ENCODE data around the gene ASB13. TPM values are rescaled to one million over a fixed set of nuclear protein-coding genes. Genes with fewer than 3 reads are reported as not detected.

ASB13 gene
- total RNA-seq, 1 experiment from 2014 or later, result 18.4 TPM

- DNase-seq (ENCODE audit: low read depth, low spot score), result no peak
- intact Hi-C loops (cut with micrococcal nuclease; ENCODE audit: unreplicated experiment) (no loop called here), in situ Hi-C loops (cut with HindIII; ENCODE audit: low pct_unique_long_range_greater_than_20kb, low sequenced_read_pairs) (no loop called here)
- ATAC-seq, result no peak
- no peaks in the 10 kb centered on the region; the same call in 1 of the 2 replicates for H3K36me3 ChIP-seq (ENCODE audit: control insufficient read depth, insufficient read depth, low read length)
- H3K27me3 ChIP-seq (ENCODE audit: control insufficient read depth, insufficient read depth, low read length), result no peaks in the 10 kb centered on the region
- ChIA-PET POLR2A (no interaction called here), CTCF (no interaction called here)
- no peak overlapping the region for H3K4me3 ChIP-seq (ENCODE audit: low read depth in 2 of 2, low read length in 2 of 2)
- no peak overlapping the region for H3K27ac ChIP-seq (ENCODE audit: low read length)
- BruUV-seq (replicated peaks), result no TSS peak
- H3K9me3 ChIP-seq (ENCODE audit: control insufficient read depth, insufficient read depth, low read depth, low read length), result no peaks in the 10 kb centered on the region
- TF ChIP-seq TCF7L2 (IDR thresholded peaks at IDR 0.05; ENCODE audit: low read depth, low read length) (no peak), POLR2AphosphoS5 (IDR thresholded peaks at IDR 0.05; ENCODE audit: low read depth, low read length) (no peak), REST (IDR thresholded peaks at IDR 0.05; ENCODE audit: insufficient read depth in 1 of 2, low read depth in 2 of 2, low read length in 1 of 2) (no peak), SIN3A (IDR thresholded peaks at IDR 0.05; ENCODE audit: borderline replicate concordance, insufficient read depth, low read depth, low read length) (no peak), CTCF (IDR thresholded peaks at IDR 0.05) (no peak)
- H3K4me1 ChIP-seq (ENCODE audit: control insufficient read depth, insufficient read depth, low read length), result peaks cover 4% of the 10 kb centered on the region; the same call in 1 of the 2 replicates
Measured at GRCh38 chr10:5668429-5668828, 2.0 kb upstream of the ASB13 start.

- BruUV-seq (replicated peaks), result no TSS peak
- ChIA-PET POLR2A (no interaction called here), CTCF (no interaction called here)
- H3K27me3 ChIP-seq (ENCODE audit: control insufficient read depth, insufficient read depth, low read length), result no peaks in the 10 kb centered on the region
- H3K4me1 ChIP-seq (ENCODE audit: control insufficient read depth, insufficient read depth, low read length), result peaks cover 4% of the 10 kb centered on the region; the same call in 1 of the 2 replicates
- no peak for ATAC-seq
- in situ Hi-C loops (cut with HindIII; ENCODE audit: low pct_unique_long_range_greater_than_20kb, low sequenced_read_pairs), result no loop called here
- H3K36me3 ChIP-seq (ENCODE audit: control insufficient read depth, insufficient read depth, low read length), result no peaks in the 10 kb centered on the region; the same call in 1 of the 2 replicates
- no peaks in the 10 kb centered on the region for H3K9me3 ChIP-seq (ENCODE audit: control insufficient read depth, insufficient read depth, low read depth, low read length)
- H3K4me3 ChIP-seq (ENCODE audit: low read depth in 2 of 2, low read length in 2 of 2), result peak overlapping the region; percentile 63 to 71
- H3K27ac ChIP-seq (ENCODE audit: low read length), result no peak overlapping the region
- TF ChIP-seq REST (IDR thresholded peaks at IDR 0.05; ENCODE audit: insufficient read depth in 1 of 2, low read depth in 2 of 2, low read length in 1 of 2) (no peak), POLR2AphosphoS5 (IDR thresholded peaks at IDR 0.05; ENCODE audit: low read depth, low read length) (no peak), SIN3A (IDR thresholded peaks at IDR 0.05; ENCODE audit: borderline replicate concordance, insufficient read depth, low read depth, low read length) (no peak), TCF7L2 (IDR thresholded peaks at IDR 0.05; ENCODE audit: low read depth, low read length) (no peak), CTCF (IDR thresholded peaks at IDR 0.05) (no peak)
- no peak for DNase-seq (ENCODE audit: low read depth, low spot score)
- intact Hi-C loops (cut with micrococcal nuclease; ENCODE audit: unreplicated experiment), result no loop called here
Measured at GRCh38 chr10:5666841-5667630, 641 bp upstream of the ASB13 start.
